OCI-LY7 (cell line): ENCODE data around the gene TPM2. TPM values are rescaled to one million over a fixed set of nuclear protein-coding genes. Genes with fewer than 3 reads are reported as not detected.

Source experiments
- BruUV-seq: library from RNA; stranded (reverse); fragments of 400-500 nt; replicated peaks from 2 replicates; lab custom pipeline; 2021; lab: Mats Ljungman, UMichigan
- CTCF ChIA-PET: fragments of 300-600 bp; sonication (Branson Sonifier 250); formaldehyde crosslinking; loops from one replicate; lab custom pipeline; 2022; ENCODE audit warnings: antibody characterized with exemption; ENCODE audit not compliant: unreplicated experiment; lab: Charles Lee
- POLR2A ChIA-PET: fragments of 300-600 bp; sonication (Branson Sonifier 250); formaldehyde crosslinking; loops from one replicate; lab custom pipeline; 2022; ENCODE audit warnings: antibody characterized with exemption; lab: Charles Lee
- DNase-seq: peaks from one replicate; pipeline ENCODE4 v3.0.0-alpha.2; 2015; ENCODE audit warnings: low spot score
- H2AFZ ChIP-seq: fragments of 200-600 bp; sonication (generic), shearing (Covaris generic); 2 replicates; pipeline ENCODE4 v1.6.1; 2014; ENCODE audit warnings: mild to moderate bottlenecking, antibody characterized with exemption, low read length, moderate library complexity
- H3K27ac ChIP-seq: fragments of 200-600 bp; sonication (generic); 2 replicates; pipeline ENCODE4 v1.5.1; 2014; ENCODE audit warnings: mixed run types, low read depth, mild to moderate bottlenecking, moderate library complexity, low read length, inconsistent platforms; ENCODE audit not compliant: poor library complexity, severe bottlenecking
- H3K36me3 ChIP-seq: fragments of 200-600 bp; sonication (generic); 2 replicates; pipeline ENCODE4 v1.6.1; 2014; ENCODE audit warnings: mild to moderate bottlenecking, antibody characterized with exemption, low read length, moderate library complexity, mixed read lengths; ENCODE audit not compliant: insufficient read depth
- H3K4me1 ChIP-seq: fragments of 200-600 bp; sonication (generic); 2 replicates; pipeline ENCODE4 v1.5.1; 2014; ENCODE audit warnings: mild to moderate bottlenecking, low read length; ENCODE audit not compliant: insufficient read depth, poor library complexity, severe bottlenecking
- H3K4me2 ChIP-seq: fragments of 200-600 bp; sonication (generic); 2 replicates; pipeline ENCODE4 v1.6.1; 2014; ENCODE audit warnings: mild to moderate bottlenecking, low read length
- H3K4me3 ChIP-seq: fragments of 200-600 bp; sonication (generic); 2 replicates; pipeline ENCODE4 v1.5.1; 2014; ENCODE audit warnings: mild to moderate bottlenecking, low read depth, low read length; ENCODE audit not compliant: poor library complexity, severe bottlenecking
- H3K79me2 ChIP-seq: fragments of 200-600 bp; sonication (generic); 2 replicates; pipeline ENCODE4 v1.6.1; 2016; ENCODE audit warnings: low read depth, mild to moderate bottlenecking, low read length, moderate library complexity, mixed read lengths; ENCODE audit not compliant: insufficient read depth
- H3K9me2 ChIP-seq: fragments of 200-600 bp; sonication (generic); 2 replicates; pipeline ENCODE4 v1.6.1; 2016; ENCODE audit warnings: mild to moderate bottlenecking, low read length, mixed read lengths; ENCODE audit not compliant: insufficient read depth
- H3K9me3 ChIP-seq: fragments of 200-600 bp; sonication (generic); 2 replicates; pipeline ENCODE4 v1.6.1; 2014; ENCODE audit warnings: mild to moderate bottlenecking, mixed run types, low read length, mixed read lengths
- H4K20me1 ChIP-seq: fragments of 200-600 bp; sonication (generic); 2 replicates; pipeline ENCODE4 v1.6.1; 2014; ENCODE audit warnings: mild to moderate bottlenecking, antibody characterized with exemption, low read length, moderate library complexity, mixed read lengths; ENCODE audit not compliant: insufficient read depth
- EZH2phosphoT487 ChIP-seq: fragments of 200-600 bp; sonication (generic); IDR thresholded peaks from 2 replicates; pipeline ENCODE4 v1.6.1; 2018; ENCODE audit warnings: low read depth, borderline replicate concordance, mild to moderate bottlenecking, mixed run types, antibody characterized with exemption, low read length, moderate library complexity, mixed read lengths
- intact Hi-C: fragments of 100-400 bp; cut with micrococcal nuclease; formaldehyde crosslinking; loops from one replicate; pipeline ENCODE4 v1.10.0; 2022; ENCODE audit not compliant: unreplicated experiment
- total RNA-seq, 2 experiments: library from RNA; depleted of rRNA in 1 of 2; stranded (reverse); fragments of >200 nt in 1 of 2; shearing (Covaris generic) in 1 of 2; gene quantifications; 2 replicates each; pipeline ENCODE4 v1.2.3, GENCODE V29; 2014 to 2022
- TF ChIP-seq, protein P1 (sequence below): fragments of 200-600 bp; sonication (generic); conservative IDR thresholded peaks from 2 replicates; pipeline ENCODE4 v1.5.1; 2014; ENCODE audit warnings: mild to moderate bottlenecking, antibody characterized with exemption, low read length, moderate library complexity, mixed read lengths

Gene TPM2
- total RNA-seq, 2 experiments from 2014 or later, result 2.5 TPM; not detected in 1

DNA sequence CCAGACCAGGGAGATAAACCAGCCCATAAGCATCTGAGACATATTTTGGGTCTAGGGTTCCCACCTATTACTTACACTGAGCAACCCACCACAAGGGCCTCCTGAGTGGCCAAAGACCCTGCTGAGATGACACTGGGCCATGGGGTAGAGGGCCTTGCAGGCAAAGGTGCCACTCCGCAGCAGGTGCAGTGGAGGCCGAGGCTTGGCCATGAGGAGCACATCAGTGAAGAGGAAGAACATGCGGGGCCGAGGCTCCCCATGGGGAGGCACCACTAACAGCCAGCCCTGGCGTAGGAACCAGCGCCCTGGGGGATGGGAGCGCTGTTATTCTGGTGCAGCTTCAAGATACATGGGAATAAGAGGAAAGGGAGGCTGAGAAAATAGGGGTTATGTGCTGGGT is 27.3 kb downstream of the TPM2 start:
- peaks cover 78% of the 10 kb centered on the region for H3K4me1 ChIP-seq
- H3K4me2 ChIP-seq, result peak overlapping the region; percentile 99
- H4K20me1 ChIP-seq, result 0 out of 2 replicates have a peak, but pooled peaks cover 5% of the 10 kb centered on the region
- intact Hi-C loops, result no loop called here
- POLR2A ChIA-PET, result interaction anchor here (1.4 to 5.5 kb wide), 3 partner anchors 13 to 44 kb away, joined by 3 to 28 read pairs (median 3); partner anchors contain the start of gene CD72
- H3K9me3 ChIP-seq, result no peaks in the 10 kb centered on the region
- H3K27ac ChIP-seq, result peak overlapping the region; percentile 85
- H2AFZ ChIP-seq, result no peak overlapping the region
- H3K4me3 ChIP-seq, result no peak overlapping the region
- H3K9me2 ChIP-seq, result no peaks in the 10 kb centered on the region
- H3K79me2 ChIP-seq, result peaks cover 28% of the 10 kb centered on the region; the same call in 1 of the 2 replicates
- peaks cover 35% of the 10 kb centered on the region for H3K36me3 ChIP-seq
- no peak for DNase-seq
- no TSS peak for BruUV-seq
- CTCF ChIA-PET, result no interaction called here
- TF ChIP-seq EZH2phosphoT487, result no peak
- TF ChIP-seq, protein P1, sequence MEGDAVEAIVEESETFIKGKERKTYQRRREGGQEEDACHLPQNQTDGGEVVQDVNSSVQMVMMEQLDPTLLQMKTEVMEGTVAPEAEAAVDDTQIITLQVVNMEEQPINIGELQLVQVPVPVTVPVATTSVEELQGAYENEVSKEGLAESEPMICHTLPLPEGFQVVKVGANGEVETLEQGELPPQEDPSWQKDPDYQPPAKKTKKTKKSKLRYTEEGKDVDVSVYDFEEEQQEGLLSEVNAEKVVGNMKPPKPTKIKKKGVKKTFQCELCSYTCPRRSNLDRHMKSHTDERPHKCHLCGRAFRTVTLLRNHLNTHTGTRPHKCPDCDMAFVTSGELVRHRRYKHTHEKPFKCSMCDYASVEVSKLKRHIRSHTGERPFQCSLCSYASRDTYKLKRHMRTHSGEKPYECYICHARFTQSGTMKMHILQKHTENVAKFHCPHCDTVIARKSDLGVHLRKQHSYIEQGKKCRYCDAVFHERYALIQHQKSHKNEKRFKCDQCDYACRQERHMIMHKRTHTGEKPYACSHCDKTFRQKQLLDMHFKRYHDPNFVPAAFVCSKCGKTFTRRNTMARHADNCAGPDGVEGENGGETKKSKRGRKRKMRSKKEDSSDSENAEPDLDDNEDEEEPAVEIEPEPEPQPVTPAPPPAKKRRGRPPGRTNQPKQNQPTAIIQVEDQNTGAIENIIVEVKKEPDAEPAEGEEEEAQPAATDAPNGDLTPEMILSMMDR, result no peak

DNA sequence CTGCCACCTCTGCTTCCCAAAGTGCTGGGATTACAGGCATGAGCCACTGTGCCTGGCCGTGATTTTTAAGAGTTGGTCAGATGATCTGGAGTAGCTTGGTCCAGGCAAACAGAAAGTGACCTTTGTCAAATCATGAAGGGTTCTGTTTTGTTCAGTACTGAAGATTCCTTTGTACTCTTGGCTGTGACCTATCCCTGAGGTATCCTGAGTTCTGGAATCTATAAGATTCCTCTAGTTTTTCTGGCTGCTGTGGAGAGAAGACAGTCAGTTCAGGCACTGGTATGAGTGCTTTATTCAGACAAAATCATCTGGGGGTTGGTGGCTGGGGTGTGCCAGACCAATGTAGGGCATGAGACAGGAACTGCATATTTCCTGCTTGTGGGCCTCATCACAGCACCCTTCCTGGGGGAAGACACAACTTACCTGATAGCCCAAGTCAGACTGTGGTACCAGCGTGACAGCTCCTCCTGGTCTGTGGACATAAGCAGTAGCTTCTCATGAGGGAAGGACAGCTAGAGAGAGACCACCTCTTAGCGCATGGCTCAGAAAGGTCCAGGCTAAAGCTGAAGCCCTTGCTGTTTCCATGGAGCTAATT is 27.9 kb downstream of the TPM2 start:
- Histone ChIP-seq H3K4me2 (peak overlapping the region; percentile 99), H3K36me3 (peaks cover 35% of the 10 kb centered on the region), H3K27ac (peak overlapping the region; percentile 85), H3K4me1 (peaks cover 82% of the 10 kb centered on the region), H2AFZ (no peak overlapping the region), H3K9me3 (no peaks in the 10 kb centered on the region), H4K20me1 (0 out of 2 replicates have a peak, but pooled peaks cover 5% of the 10 kb centered on the region), H3K79me2 (peaks cover 28% of the 10 kb centered on the region; the same call in 1 of the 2 replicates), H3K4me3 (no peak overlapping the region), H3K9me2 (no peaks in the 10 kb centered on the region)
- CTCF ChIA-PET, result interaction anchor here (0.5 to 1.1 kb wide), 2 partner anchors 34 to 43 kb away, joined by 3 read pairs; no protein-coding TSS in a partner anchor
- TF ChIP-seq EZH2phosphoT487, result no peak
- TF ChIP-seq, protein P1, result no peak
- BruUV-seq, result no TSS peak
- no peak for DNase-seq
- intact Hi-C loops, result no loop called here
- POLR2A ChIA-PET, result interaction anchor here (0.6 to 5.5 kb wide), 8 partner anchors 13 to 110 kb away, joined by 3 to 28 read pairs (median 4); partner anchors contain the start of genes CD72, CREB3 and TLN1

DNA sequence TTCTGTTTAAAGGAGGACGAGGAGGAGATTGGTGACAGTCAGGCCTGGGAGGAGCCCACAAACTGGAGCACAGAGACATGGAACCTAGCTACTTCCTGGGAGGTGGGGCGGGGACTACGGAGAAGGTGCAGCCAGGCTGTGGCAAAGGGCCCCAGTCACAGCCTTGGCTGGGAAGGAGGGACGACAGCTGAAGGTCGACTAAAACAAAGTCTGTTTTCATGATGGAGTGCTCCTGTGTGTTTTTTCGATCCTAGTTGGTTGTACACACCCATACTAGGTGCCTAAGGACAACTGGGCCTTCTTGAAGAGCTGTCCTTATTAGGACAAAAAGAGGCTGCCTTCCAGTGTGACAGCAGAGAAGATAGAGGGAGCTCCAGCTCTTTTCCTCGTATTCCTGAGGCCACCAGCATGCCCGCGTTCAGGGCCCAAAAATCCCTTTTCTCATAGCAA is 28.7 kb downstream of the TPM2 start:
- Histone ChIP-seq H3K4me2 (peak overlapping the region; percentile 96), H3K79me2 (peaks cover 28% of the 10 kb centered on the region; the same call in 1 of the 2 replicates), H3K9me3 (no peaks in the 10 kb centered on the region), H3K9me2 (no peaks in the 10 kb centered on the region), H4K20me1 (0 out of 2 replicates have a peak, but pooled peaks cover 5% of the 10 kb centered on the region), H2AFZ (no peak overlapping the region), H3K4me3 (no peak overlapping the region), H3K36me3 (peaks cover 35% of the 10 kb centered on the region), H3K4me1 (peaks cover 74% of the 10 kb centered on the region), H3K27ac (no peak overlapping the region)
- ChIA-PET POLR2A (interaction anchor here (0.6 to 5.5 kb wide), 9 partner anchors 13 to 151 kb away, joined by 3 to 28 read pairs (median 4); partner anchors contain the start of genes CD72, CREB3, SPAG8 and TLN1), CTCF (interaction anchor here (1.0 to 1.7 kb wide), 4 partner anchors 11 to 70 kb away, joined by 3 to 5 read pairs (median 3); no protein-coding TSS in a partner anchor)
- intact Hi-C loops, result no loop called here
- no peak for DNase-seq
- no peak for TF ChIP-seq EZH2phosphoT487
- TF ChIP-seq, protein P1, result peak; percentile 61
- no TSS peak for BruUV-seq
